HK-2 (cell line): Measurements from ENCODE around the gene ATP11A.

Source experiments
- DNase-seq: peaks from one replicate; pipeline ENCODE4 v3.0.0-alpha.2; 2018; ENCODE audit not compliant: unreplicated experiment

The ATP11A gene

GRCh38 chr13:112892426-112893206, 202.8 kb downstream of the ATP11A start:
- peak; percentile 44 for DNase-seq

GRCh38 chr13:112893207-112893569, 203.3 kb downstream of the ATP11A start:
- DNase-seq: no peak

GRCh38 chr13:112893570-112894422, 204.0 kb downstream of the ATP11A start:
- DNase-seq: peak; percentile 53

DNA sequence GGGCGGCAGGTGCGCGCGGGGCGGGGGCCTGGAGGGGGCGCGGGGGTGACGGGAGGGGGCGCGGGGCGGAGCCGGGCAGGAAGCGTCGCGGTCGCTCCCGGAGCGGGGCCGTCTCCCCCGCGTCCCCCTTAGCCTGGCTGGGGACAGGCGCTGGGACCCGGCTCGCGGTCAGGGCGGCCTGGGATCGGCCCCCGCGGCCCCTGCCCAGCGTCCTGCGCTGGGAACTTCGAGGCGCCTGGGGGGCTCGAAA, 204.5 kb downstream of the ATP11A start:
- DNase-seq: no peak

GRCh38 chr13:112894673-112895481, 205.0 kb downstream of the ATP11A start:
- DNase-seq: no peak

- no peak for DNase-seq
Observed at GRCh38 chr13:112895521-112896465, 206.0 kb downstream of the ATP11A start.

DNA sequence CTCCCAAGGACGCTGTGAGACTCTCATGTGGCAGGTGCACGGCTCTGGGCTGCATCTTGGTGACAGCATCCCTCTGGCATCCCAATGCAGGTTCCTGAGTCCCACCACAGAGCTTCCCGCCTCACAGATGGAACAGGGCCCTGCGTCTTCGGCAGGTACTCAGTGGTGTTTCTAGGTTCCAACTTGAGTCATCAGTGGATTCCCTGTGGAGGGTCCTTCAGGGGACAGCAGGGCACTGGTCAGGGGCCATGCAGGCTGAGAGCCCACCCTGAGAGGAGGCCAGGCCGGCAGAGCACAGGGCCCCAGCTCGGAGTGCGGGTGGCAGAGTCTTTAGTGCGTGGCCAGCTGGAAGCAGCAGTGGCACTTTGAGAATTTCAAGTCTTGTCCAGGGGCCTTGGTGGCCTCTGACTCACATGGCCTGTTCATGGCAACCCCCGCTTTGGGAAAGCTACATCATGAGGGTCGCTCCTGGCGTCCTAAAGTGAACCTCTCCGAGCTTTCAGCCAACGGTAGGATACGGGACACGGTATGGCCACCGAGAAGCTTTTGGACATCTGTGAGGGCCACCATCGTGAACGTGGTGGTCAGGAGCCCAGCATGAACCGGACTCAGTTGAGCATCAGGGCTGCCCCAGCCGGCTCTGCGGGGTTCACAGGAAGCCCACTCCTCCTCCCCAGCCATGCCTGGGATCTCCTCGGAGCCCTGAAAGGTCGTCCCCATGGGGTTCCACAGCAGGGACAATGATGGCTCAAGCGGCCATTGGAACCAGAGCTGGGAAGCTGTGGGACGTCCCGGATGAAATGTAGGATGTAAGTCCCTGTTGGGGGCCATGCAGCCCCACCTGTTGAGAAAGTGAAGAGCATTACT, 207.1 kb downstream of the ATP11A start:
- no peak for DNase-seq

GRCh38 chr13:112897603-112897955, 207.7 kb downstream of the ATP11A start:
- DNase-seq: no peak

- no peak for DNase-seq
Observed at GRCh38 chr13:112897956-112898620, 208.2 kb downstream of the ATP11A start.

- DNase-seq: no peak
Observed at GRCh38 chr13:112898621-112899280, 208.9 kb downstream of the ATP11A start.

- no peak for DNase-seq
Observed at GRCh38 chr13:112899281-112900225, 209.7 kb downstream of the ATP11A start.

DNA sequence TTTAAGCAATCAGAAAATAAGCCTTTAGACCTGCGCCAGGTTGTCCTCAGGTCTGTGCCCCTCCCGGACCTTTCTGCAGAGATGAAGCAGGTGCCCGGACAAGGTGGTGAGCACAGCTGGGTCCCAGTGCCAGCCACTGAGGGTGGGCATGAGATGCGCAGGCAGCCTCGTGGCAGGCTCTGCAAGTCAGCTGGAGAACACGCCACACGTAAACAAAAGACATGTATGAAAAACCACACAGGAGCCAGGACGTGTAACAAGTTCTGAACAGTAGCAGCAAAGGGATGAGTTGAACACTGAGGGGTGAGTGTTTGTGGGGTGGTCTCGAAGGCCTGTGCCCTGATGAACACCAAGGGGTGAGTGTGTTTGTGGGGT, 210.4 kb downstream of the ATP11A start:
- DNase-seq: no peak

GRCh38 chr13:112900691-112901091, 210.9 kb downstream of the ATP11A start:
- no peak for DNase-seq

- DNase-seq: no peak
Observed at GRCh38 chr13:112902101-112902651, 212.3 kb downstream of the ATP11A start.

DNA sequence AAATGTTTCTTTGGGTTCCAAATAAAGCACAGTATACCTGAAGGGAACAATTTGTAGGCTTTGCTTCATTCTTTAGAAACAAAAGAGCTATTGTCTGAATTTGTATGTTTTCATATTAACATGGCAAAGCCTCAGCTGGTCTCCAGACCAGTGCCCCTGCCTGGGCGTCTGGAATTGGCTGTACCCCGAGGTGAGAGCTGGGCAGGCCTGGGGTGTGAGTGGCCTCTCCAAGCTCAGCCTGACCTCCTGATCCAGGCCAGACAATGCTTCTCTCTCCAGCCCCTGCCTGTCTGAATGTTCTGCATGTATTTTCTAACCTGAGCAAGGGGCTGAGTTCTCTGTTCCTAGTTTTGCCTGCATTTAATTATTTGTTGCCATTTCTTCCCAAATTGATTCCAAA, 212.8 kb downstream of the ATP11A start:
- no peak for DNase-seq

- no peak for DNase-seq
Observed at GRCh38 chr13:112903071-112903577, 213.3 kb downstream of the ATP11A start.

DNA sequence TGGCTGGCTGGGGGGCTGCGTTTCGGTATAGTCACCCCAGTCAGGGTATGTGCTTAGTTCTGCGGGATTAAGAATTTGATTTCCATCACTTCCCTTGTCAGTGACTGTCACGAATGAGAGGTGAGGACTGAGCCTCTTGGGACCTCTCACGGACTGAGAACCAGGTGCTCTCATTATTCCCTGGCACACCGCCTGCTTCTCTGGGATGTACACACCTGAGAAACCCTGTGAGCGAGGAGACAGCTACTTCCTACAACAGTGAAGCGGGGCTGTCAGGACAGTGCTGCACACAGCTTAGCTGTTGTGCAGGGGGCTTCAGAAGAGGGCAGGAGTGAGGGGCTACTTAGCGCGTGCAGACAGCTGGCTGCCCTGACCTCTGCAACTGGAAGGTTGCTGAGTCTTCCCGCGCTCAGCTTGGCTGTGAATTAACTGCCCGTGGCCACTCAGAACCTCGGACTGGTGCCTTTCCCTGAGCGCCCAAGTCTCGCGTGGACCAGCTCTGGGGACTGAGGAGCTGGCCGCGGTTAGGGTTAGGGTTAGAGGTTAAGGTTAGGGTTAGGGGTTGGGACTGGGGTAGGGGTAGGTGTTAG, 213.9 kb downstream of the ATP11A start:
- no peak for DNase-seq
